ENCODE data around the gene CYB5RL. TPM values are rescaled to one million over a fixed set of nuclear protein-coding genes. Genes with fewer than 3 reads are reported as not detected.
A peak's percentile ranks its signal among the peaks of the same experiment; 100 is the strongest.

Gene CYB5RL
- total and polyA plus RNA-seq, 7 donors, result 0.89 to 6.4 (median 3.2) TPM

DNA sequence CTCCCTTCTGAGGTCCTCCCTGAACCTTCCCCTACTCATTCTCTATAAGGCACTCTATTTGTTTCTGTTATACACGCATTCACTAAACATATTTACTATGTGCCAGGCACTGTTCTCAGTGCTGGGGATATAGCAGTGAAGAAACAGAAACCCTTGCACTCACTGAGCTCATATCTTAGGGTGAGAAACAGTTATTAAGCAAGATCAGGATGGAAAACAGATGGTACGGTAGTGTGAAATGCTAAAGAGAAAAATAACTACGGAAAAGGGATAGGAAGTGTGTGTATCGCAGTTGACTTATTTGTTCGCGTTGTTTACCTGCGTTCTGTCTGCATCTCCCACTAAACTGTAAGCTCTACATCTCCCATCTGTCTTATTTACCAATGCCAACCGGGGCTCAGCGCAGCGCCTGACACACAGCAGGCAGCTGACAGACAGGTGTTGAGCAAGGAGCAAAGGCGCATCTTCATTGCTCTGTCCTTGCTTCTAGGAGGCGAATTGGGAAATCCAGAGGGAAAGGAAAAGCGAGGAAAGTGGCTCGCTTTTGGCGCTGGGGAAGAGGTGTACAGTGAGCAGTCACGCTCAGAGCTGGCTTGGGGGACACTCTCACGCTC lies 572 bp downstream of the CYB5RL start:
- intact Hi-C loops (cut with DNase I), result no loop called here
- ATAC-seq (peak; percentile 27 to 45 (median 29)), DNase-seq (no peak)
- Histone ChIP-seq H3K9me3 (no peaks in the 10 kb centered on the region), H3K27ac (peak overlapping the region; percentile 80), H3K4me1 (peaks cover 20% of the 10 kb centered on the region), H3K36me3 (ENCODE audit: insufficient read depth in 1 of 2, low read depth in 1 of 2) (peaks cover 2 to 27% of the 10 kb centered on the region in 2 donors), H3K4me3 (peak overlapping the region; percentile 79), H3K27me3 (ENCODE audit: insufficient read depth in 3 of 3, low read length in 2 of 3) (no peaks in the 10 kb centered on the region)
- 17 to 21% (median 20%) methylated on average over 17 of the region's 17 CpGs for WGBS, 3 donors
- TF ChIP-seq CTCF (IDR thresholded peaks at IDR 0.05), result no peak

- TF ChIP-seq CTCF (IDR thresholded peaks at IDR 0.05), result no peak
- H3K27me3 ChIP-seq (ENCODE audit: insufficient read depth in 3 of 3, low read length in 2 of 3), result no peaks in the 10 kb centered on the region
- WGBS, 3 donors, result 90 to 92% (median 90%) methylated on average over 5 of the region's 5 CpGs
- intact Hi-C loops (cut with DNase I), result loop anchor here in 1 of 2 donors (5.0 kb wide), 1 partner anchor 56 kb away; no protein-coding TSS in a partner anchor
- no peaks in the 10 kb centered on the region for H3K4me1 ChIP-seq
- no peak for DNase-seq
- peaks cover 2 to 65% of the 10 kb centered on the region in 2 donors for H3K36me3 ChIP-seq (ENCODE audit: insufficient read depth in 1 of 2, low read depth in 1 of 2)
- no peaks in the 10 kb centered on the region for H3K9me3 ChIP-seq
- H3K27ac ChIP-seq, result no peak overlapping the region
- H3K4me3 ChIP-seq, result no peak overlapping the region
- no peak for ATAC-seq
Measured at GRCh38 chr1:54193453-54193852, 6.4 kb downstream of the CYB5RL start.

DNA sequence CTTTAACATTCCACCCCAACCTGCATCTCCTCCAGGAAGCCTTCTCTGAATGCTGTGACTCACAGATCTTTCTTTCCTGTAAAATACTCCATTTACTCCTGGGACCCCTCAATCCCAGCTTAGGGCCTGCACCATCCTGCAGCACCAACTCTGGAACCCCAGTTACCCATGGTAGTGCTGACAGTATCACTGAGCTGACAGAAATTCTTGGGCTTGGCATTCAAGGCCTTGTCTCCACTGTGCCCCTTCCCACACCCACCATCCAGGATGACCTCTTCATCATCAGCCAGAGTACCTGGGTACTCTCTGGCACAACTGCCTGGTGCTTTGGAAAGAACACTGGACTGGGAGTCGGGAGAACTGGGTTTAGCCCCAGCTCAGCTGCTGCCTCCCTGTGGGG lies 8.3 kb downstream of the CYB5RL start:
- Histone ChIP-seq H3K4me3 (no peak overlapping the region), H3K9me3 (no peaks in the 10 kb centered on the region), H3K27ac (no peak overlapping the region), H3K36me3 (ENCODE audit: insufficient read depth in 1 of 2, low read depth in 1 of 2) (peaks cover 2 to 80% of the 10 kb centered on the region in 2 donors), H3K27me3 (ENCODE audit: insufficient read depth in 3 of 3, low read length in 2 of 3) (no peaks in the 10 kb centered on the region), H3K4me1 (no peaks in the 10 kb centered on the region)
- DNase-seq (no peak), ATAC-seq (no peak)
- no peak for TF ChIP-seq CTCF (IDR thresholded peaks at IDR 0.05)
- WGBS, 3 donors, result 4 to 94% (median 91%) methylated on average over 1 of the region's 1 CpG
- intact Hi-C loops (cut with DNase I), result loop anchor here in 1 of 2 donors (5.0 kb wide), 1 partner anchor 54 kb away; no protein-coding TSS in a partner anchor

DNA sequence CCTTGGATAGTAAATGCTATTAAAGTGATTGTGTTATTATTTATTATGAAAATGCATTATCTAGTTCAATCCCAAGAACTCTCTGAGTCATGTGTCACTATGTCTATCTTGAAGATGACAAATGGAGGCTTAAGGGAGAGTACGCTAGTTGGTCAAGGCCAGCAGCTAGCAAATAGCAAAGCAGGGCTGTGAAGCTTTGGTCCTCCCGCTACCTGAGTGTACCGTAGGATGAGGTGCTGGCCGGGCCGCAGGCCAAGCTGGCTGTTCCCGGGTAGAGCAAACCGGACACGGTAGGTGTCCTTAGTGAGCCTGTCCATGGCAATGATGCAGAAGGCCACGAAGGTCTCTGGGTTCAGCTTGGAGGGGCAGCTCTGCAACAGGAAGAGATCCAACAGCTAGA lies 9.3 kb downstream of the CYB5RL start:
- WGBS, 3 donors, result 86 to 92% (median 87%) methylated on average over 9 of the region's 9 CpGs
- Histone ChIP-seq H3K4me3 (no peak overlapping the region), H3K9me3 (no peaks in the 10 kb centered on the region), H3K27me3 (ENCODE audit: insufficient read depth in 3 of 3, low read length in 2 of 3) (no peaks in the 10 kb centered on the region), H3K4me1 (no peaks in the 10 kb centered on the region), H3K36me3 (ENCODE audit: insufficient read depth in 1 of 2, low read depth in 1 of 2) (peaks cover 0 to 81% of the 10 kb centered on the region in 2 donors), H3K27ac (no peak overlapping the region)
- ATAC-seq (no peak), DNase-seq (no peak)
- TF ChIP-seq CTCF (IDR thresholded peaks at IDR 0.05), result no peak
- intact Hi-C loops (cut with DNase I), result loop anchor here in 1 of 2 donors (5.0 kb wide), 1 partner anchor 53 kb away; no protein-coding TSS in a partner anchor

DNA sequence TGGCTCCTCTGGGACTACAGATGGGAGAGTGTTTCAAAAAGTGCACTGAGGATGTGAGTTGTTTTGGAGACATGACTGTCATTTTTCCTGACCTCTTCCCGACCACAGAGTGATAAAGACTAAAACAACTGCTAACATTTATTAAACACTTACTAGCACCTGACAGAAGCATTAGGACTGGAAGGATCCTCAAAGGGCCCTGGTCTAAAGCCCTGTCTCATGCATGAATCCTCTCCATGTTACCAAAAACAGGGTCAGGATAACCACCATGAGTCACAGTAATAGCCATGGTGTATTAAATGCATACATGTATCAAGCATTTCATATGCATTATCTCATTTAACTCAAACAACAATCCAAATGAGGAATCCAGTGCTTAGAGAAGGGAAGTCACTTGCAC lies 11.5 kb downstream of the CYB5RL start:
- H3K4me3 ChIP-seq, result no peak overlapping the region
- no peak for DNase-seq
- H3K9me3 ChIP-seq, result no peaks in the 10 kb centered on the region
- TF ChIP-seq CTCF (IDR thresholded peaks at IDR 0.05), result no peak
- no peak overlapping the region for H3K27ac ChIP-seq
- no peaks in the 10 kb centered on the region for H3K4me1 ChIP-seq
- intact Hi-C loops (cut with DNase I), result no loop called here
- H3K36me3 ChIP-seq (ENCODE audit: insufficient read depth in 1 of 2, low read depth in 1 of 2), result peaks cover 0 to 59% of the 10 kb centered on the region in 2 donors
- ATAC-seq, result no peak
- no peaks in the 10 kb centered on the region for H3K27me3 ChIP-seq (ENCODE audit: insufficient read depth in 3 of 3, low read length in 2 of 3)
- WGBS, 3 donors, result 84 to 85% (median 85%) methylated on average over 1 of the region's 1 CpG
